Measurements from ENCODE around the gene MAST3.

DNA sequence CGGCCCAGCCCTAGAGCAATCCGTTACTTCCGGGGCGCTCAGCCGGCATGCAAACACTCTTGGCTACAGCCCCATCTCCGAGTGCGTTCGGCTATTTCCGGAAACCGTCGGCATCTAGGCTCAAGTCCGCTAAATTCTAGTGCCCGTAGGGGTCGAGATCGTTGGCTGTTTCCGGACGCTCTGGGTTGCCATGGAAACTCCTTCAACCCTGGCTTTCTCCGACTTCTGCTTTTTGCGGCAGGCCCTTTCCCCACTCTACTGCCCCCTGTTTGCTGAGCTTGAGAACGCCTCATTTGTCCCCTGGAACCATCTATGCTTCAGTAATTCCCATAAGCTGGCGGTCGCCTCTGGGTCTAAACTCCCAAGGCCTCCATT is 54.9 kb downstream of the MAST3 start:
- TF ChIP-seq TAF1 (IDR thresholded peaks at IDR 0.05; ENCODE audit: low read depth, low read length), result peak; percentile 42; the same call in 1 of the 2 replicates
- TF ChIP-seq POLR2A (IDR thresholded peaks at IDR 0.05; ENCODE audit: low read depth, low read length), result peak; percentile 58
- peak; percentile 91 for TF ChIP-seq POU2F2 (IDR thresholded peaks at IDR 0.05; ENCODE audit: low read depth, low read length)

Data from GM12891 (cell line).